Naive thymus-derived CD8-positive, alpha-beta T cell (primary cell): ENCODE data around the gene PLIN1. TPM values are rescaled to one million over a fixed set of nuclear protein-coding genes. Genes with fewer than 3 reads are reported as not detected.
A peak's percentile ranks its signal among the peaks of the same experiment; 100 is the strongest.

Source experiments
- ATAC-seq, 2 donors: fragments of 150-1000 bp; cut with Tn5 transposase in 1 of 2; sonication (Bioruptor Pico), chemical (Tn5 transposase) in 1 of 2; 1 replicate in 1 of 2; 2 replicates in 1 of 2; pipeline ENCODE4 v1.10.0; 2021; ENCODE audit warnings: mild to moderate bottlenecking in 2 of 2, moderate library complexity in 2 of 2
- POLR2A ChIA-PET: fragments of 350-600 bp; sonication (Branson Sonifier 250); formaldehyde crosslinking; loops from one replicate; lab custom pipeline; 2021; ENCODE audit warnings: antibody characterized with exemption; lab: Charles Lee
- DNase-seq, 10 donors: peaks; one replicate each; pipeline versions ENCODE4 v3.0.0 to v3.0.0-alpha.2; 2020 to 2022
- H3K27ac Mint-ChIP-seq, 10 donors: one replicate each; pipeline ENCODE4 v1.8.0; 2020 to 2022; ENCODE audit warnings: mild to moderate bottlenecking in 10 of 10, mixed read lengths in 10 of 10, moderate library complexity in 4 of 10, inconsistent platforms in 1 of 10
- H3K27me3 Mint-ChIP-seq, 5 donors: one replicate each; pipeline ENCODE4 v1.8.0; 2021 to 2022; ENCODE audit warnings: mixed read lengths in 5 of 5
- H3K36me3 Mint-ChIP-seq, 3 donors: one replicate each; pipeline ENCODE4 v1.8.0; 2020 to 2022; ENCODE audit warnings: mixed read lengths in 3 of 3, mild to moderate bottlenecking in 2 of 3, inconsistent platforms in 1 of 3
- H3K4me1 Mint-ChIP-seq, 4 donors: one replicate each; pipeline ENCODE4 v1.8.0; 2021 to 2022; ENCODE audit warnings: mixed read lengths in 4 of 4
- H3K4me3 Mint-ChIP-seq, 10 donors: one replicate each; pipeline ENCODE4 v1.8.0; 2020 to 2022; ENCODE audit warnings: mild to moderate bottlenecking in 10 of 10, mixed read lengths in 10 of 10, moderate library complexity in 6 of 10, inconsistent platforms in 1 of 10
- H3K9me3 Mint-ChIP-seq, 9 donors: one replicate each; pipeline ENCODE4 v1.8.0; 2020 to 2022; ENCODE audit warnings: mixed read lengths in 9 of 9, mild to moderate bottlenecking in 3 of 9, inconsistent platforms in 1 of 9, moderate library complexity in 1 of 9
- polyA plus RNA-seq, 3 donors: library from polyadenylated mRNA; unstranded; fragments of 300-500 nt; fragmentation: Illumina TruSeq; gene quantifications; one replicate each; pipeline ENCODE4 v1.2.3, GENCODE V29; 2021
- total RNA-seq, 8 experiments: library from RNA in 2 of 8; stranded (reverse) in 2 of 8; gene quantifications; one replicate each; pipeline ENCODE4 v1.2.3 and lab custom pipeline; 2021 to 2026

Gene PLIN1
- total and polyA plus RNA-seq, 5 experiments from 2014 or later = 0.96 to 2.2 TPM; not detected in 3

DNA sequence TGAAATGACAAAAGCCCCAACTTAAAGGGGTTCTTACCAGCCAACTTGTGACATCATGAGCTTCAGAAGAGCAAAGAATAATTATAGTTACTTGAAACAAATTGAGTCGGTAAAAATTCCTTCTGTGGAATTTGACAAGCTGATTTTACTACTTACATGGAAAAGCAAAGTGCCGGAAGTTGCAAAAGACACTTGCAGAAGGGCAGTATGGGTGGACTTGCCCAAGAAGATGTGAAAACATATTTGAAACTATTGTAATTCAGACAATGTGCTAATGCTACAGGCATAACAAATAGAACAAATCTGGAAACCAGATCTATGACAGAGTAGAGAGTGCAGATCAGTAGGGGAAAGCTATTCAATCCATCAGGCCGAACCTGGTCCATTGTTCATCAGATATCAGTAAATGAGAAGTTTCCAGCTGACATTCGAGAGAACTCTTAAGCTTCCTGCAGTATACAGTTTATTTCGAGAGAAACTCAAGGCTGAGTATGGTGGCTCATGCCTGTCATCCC lies 21.4 kb downstream of the PLIN1 start:
- H3K9me3 Mint-ChIP-seq = no peaks in the 10 kb centered on the region
- H3K4me3 Mint-ChIP-seq = no peak overlapping the region
- ATAC-seq = no peak
- no peak overlapping the region for H3K27ac Mint-ChIP-seq
- H3K27me3 Mint-ChIP-seq = peaks cover 29 to 69% (median 34%) of the 10 kb centered on the region in 5 donors
- DNase-seq = no peak
- H3K36me3 Mint-ChIP-seq = no peaks in the 10 kb centered on the region
- peaks cover 7 to 17% (median 15%) of the 10 kb centered on the region in 4 donors for H3K4me1 Mint-ChIP-seq
- POLR2A ChIA-PET = no interaction called here

DNA sequence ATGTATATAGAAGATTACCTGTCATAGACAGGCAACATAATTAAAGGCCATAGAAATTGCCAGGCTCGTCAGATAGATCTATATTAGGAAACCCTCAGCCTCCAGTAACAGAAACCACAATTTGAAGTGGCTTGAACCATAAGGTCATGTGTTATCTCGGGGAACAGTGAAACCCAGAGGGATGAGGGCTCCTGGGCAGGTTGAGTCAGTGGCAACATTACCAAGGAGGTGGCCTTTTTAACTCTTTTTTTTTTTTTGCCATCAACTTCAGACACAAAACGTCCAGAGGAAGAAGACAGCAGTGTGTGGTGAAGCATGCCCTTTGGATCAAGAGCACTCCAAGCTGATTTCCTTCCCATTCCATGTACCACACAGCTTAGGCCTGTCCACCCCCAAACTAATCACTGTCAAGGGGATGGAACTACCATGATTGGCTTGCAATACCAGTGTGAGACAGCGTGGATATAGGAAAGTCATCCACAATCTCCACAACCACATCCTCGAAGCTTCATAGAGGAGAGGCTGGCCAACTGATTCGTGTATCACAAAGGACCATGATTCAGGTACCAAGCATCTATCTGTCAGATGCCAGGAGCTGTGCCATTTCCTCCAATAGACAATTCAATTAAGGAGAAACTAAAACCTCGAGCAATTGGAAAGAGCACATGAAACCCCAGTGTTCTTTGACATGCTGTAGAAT lies 22.9 kb downstream of the PLIN1 start:
- DNase-seq (no peak), ATAC-seq (no peak)
- Mint-ChIP-seq H3K4me1 (peaks cover 7 to 17% (median 15%) of the 10 kb centered on the region in 4 donors), H3K27me3 (peaks cover 23 to 71% (median 35%) of the 10 kb centered on the region in 5 donors), H3K9me3 (no peaks in the 10 kb centered on the region), H3K27ac (no peak overlapping the region), H3K4me3 (peak overlapping the region in 9 of 10 donors; percentile 72 to 84 (median 78)), H3K36me3 (no peaks in the 10 kb centered on the region)
- POLR2A ChIA-PET = no interaction called here

DNA sequence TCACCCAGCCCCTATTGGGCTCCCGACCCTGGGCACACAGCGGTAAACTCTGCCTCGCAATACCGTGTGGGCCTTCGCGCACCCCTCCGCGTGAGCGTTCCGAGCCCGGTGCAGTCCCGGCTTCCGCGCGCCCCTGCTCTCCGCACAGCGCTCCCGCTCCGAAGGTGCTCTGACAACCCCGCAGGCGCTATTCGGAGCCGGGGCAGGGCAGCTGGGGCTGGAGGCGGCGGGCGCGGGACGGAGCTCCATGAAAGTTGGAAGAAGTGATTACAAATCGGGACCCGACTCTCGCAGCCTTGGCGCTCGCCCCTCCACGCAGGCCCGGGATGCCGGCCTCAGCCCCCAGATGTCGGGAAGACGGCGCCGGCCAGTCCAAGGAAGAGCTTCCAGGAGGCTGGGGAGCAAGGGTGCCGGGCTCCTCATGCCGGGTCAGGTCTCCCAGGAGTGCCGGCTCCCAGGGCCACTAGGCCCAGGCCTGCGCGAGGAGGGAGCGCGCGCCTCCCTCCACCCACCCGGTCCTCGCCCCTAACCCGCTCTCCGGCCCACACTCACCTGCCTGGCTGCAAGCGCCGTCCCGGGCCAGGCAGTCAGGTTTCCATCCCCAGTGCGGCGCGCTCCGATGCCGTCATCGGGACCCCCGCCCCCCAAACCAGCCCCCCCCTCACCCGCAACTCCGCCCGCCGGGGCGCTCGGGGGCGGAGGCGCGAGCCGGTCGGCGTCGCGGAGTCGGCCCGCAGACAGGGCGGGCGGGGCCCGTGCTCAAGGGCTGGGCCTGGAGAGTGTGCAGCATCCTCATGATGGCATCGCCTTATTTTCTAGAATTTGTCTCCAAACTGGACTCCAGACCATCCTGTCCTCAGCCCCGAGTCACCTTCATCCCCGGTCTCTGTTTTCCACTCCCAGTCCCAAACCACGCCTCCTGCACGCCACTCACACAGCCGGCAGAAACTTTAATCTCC lies 24.0 kb downstream of the PLIN1 start, which contains the start of gene KIF7:
KIF7 (minus strand) TSS at position 621 of the 959 bp plus-strand sequence. CDS start 2,537 bp downstream, outside the sequence.
- POLR2A ChIA-PET = no interaction called here
- DNase-seq = no peak
- H3K27me3 Mint-ChIP-seq = peaks cover 21 to 60% (median 30%) of the 10 kb centered on the region in 5 donors
- H3K36me3 Mint-ChIP-seq = no peaks in the 10 kb centered on the region
- peak; percentile 44 to 62 for ATAC-seq
- peak within 1 kb of the TSS in 2 of 10 donors; percentile 31 to 65 for H3K27ac Mint-ChIP-seq
- peak within 1 kb of the TSS; percentile 62 to 84 (median 78) for H3K4me3 Mint-ChIP-seq
- peaks cover 7 to 17% (median 15%) of the 10 kb centered on the region in 4 donors for H3K4me1 Mint-ChIP-seq
- H3K9me3 Mint-ChIP-seq = no peaks in the 10 kb centered on the region

DNA sequence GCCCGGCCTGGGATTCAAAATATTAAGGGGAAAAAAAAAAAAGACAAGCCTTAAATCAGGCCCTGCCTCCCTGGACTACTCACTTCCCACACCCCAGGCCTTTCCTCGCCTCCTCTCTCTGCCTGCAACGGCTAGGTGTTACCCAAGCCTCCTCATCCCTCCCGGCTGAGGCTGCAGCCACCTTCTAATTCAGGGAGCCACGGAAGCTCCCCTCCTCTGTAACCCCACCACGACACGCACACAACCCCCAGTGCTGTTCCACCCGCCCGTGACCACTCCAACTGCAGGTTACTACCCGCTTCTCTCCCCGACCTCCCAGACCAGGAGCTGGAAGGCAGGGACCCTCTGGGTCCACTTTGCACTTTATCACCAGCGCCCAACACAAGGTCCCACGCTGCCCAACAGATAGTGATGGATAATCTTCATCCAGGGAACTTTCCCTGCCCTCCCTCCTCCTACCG lies 24.8 kb downstream of the PLIN1 start:
- ATAC-seq (no peak), DNase-seq (no peak)
- Mint-ChIP-seq H3K9me3 (no peaks in the 10 kb centered on the region), H3K4me3 (peak overlapping the region; percentile 35 to 84 (median 72)), H3K27me3 (peaks cover 18 to 52% (median 30%) of the 10 kb centered on the region in 5 donors), H3K4me1 (peaks cover 7 to 17% (median 15%) of the 10 kb centered on the region in 4 donors), H3K36me3 (no peaks in the 10 kb centered on the region), H3K27ac (peak overlapping the region in 2 of 10 donors; percentile 31 to 62)
- POLR2A ChIA-PET = no interaction called here

DNA sequence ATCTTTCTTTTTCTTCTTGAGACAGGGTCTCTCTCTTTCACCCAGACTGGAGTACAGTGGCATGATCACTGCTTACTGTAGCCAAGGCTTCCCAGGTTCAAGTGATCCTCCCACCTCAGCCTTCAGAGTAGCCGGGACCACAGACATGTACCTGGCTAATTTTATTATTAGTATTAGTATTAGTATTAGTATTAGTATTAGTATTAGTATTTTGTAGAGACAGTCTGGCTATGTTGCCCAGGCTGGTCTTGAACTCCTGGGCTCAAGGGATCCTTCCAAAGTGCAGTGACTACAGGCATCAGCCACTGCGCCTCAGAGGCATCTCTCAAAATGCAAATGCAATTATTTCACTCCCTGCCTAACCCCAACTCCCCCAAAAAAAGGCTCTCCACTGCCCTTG lies 25.6 kb downstream of the PLIN1 start:
- peak overlapping the region in 2 of 10 donors; percentile 45 to 50 for H3K4me3 Mint-ChIP-seq

DNA sequence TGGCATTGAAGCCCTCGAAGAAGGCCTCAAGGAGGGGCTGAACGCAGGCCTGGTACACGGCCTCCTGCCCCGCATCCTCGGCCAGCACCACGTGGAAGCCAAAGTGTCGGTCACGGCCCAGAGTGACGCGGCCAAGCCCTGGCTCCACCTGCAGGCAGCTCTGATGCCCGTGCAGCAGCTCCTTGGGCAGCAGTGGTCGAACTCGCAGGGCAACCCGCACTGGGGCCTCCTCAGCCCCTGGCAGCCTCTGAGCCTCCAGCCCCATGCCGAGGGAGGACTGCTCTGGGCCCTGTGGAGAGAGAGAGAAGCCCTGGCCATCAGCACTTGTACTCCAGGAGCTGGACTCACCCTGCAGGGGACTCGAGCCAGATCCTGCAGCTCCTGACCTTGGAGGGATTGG lies 26.5 kb downstream of the PLIN1 start:
- no peak for ATAC-seq
- DNase-seq = no peak
- no peak overlapping the region for H3K4me3 Mint-ChIP-seq
- peaks cover 7 to 17% (median 15%) of the 10 kb centered on the region in 4 donors for H3K4me1 Mint-ChIP-seq
- H3K27me3 Mint-ChIP-seq = peaks cover 15 to 47% (median 28%) of the 10 kb centered on the region in 5 donors
- H3K9me3 Mint-ChIP-seq = no peaks in the 10 kb centered on the region
- POLR2A ChIA-PET = no interaction called here
- no peak overlapping the region for H3K27ac Mint-ChIP-seq
- H3K36me3 Mint-ChIP-seq = no peaks in the 10 kb centered on the region

More for the DNA sequence above, 25.6 kb downstream of the PLIN1 start:
- Mint-ChIP-seq H3K27me3 (peaks cover 16 to 47% (median 28%) of the 10 kb centered on the region in 5 donors), H3K4me1 (peaks cover 7 to 17% (median 15%) of the 10 kb centered on the region in 4 donors), H3K36me3 (no peaks in the 10 kb centered on the region), H3K9me3 (no peaks in the 10 kb centered on the region), H3K27ac (no peak overlapping the region)
- no peak for ATAC-seq
- no peak for DNase-seq
- POLR2A ChIA-PET = no interaction called here

DNA sequence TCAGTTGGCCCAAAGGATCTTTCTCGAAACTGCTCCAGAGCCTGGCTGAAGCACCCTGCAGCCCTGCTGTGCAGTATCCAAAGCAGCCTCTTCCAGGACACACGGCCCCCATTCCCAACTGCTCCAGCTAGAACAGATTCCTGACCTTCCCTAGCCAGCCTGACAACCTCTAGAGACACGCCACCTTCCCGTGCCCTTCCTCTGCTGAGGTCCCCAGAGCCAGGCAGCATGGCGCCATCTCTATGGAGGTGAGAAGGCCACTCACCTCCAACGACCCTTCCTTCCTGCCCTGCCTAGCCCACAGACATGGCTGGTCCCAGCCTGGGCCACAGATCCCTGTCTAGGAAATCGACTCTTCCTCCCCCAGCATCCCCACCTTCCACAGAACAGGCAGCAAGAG lies 27.0 kb downstream of the PLIN1 start:
- peaks cover 9 to 20% (median 16%) of the 10 kb centered on the region in 4 donors for H3K4me1 Mint-ChIP-seq
- H3K9me3 Mint-ChIP-seq = no peaks in the 10 kb centered on the region
- H3K36me3 Mint-ChIP-seq = no peaks in the 10 kb centered on the region
- H3K27ac Mint-ChIP-seq = no peak overlapping the region
- DNase-seq (no peak), ATAC-seq (no peak)
- H3K4me3 Mint-ChIP-seq = peak overlapping the region in 1 of 10 donors; percentile 51
- peaks cover 15 to 47% (median 29%) of the 10 kb centered on the region in 5 donors for H3K27me3 Mint-ChIP-seq
- POLR2A ChIA-PET = no interaction called here

DNA sequence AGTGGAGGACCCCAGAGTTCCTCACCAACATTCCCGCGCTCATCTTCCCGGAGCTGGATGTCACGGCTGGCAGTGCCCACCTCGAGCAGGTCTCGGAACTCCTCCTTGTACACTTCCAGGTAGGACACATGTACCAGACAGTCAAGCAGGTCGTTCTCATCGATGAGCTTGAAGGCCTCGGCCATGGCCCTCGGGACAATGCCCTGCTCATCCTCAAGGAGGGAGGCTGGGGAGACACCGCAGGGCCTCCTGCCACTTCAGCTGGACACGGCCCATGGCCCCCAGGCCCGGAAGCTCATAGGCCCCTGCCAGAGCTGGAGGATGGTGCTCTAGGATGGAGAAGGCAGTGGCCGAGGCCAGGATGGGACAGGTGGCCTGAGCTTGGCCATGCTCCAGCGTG lies 29.5 kb downstream of the PLIN1 start:
- POLR2A ChIA-PET = no interaction called here
- H3K27ac Mint-ChIP-seq = no peak overlapping the region
- H3K4me1 Mint-ChIP-seq = peaks cover 7 to 13% (median 8%) of the 10 kb centered on the region in 4 donors
- ATAC-seq (no peak), DNase-seq (no peak)
- peaks cover 9 to 32% (median 25%) of the 10 kb centered on the region in 5 donors for H3K27me3 Mint-ChIP-seq
- H3K9me3 Mint-ChIP-seq = no peaks in the 10 kb centered on the region
- no peaks in the 10 kb centered on the region for H3K36me3 Mint-ChIP-seq
- H3K4me3 Mint-ChIP-seq = no peak overlapping the region

DNA sequence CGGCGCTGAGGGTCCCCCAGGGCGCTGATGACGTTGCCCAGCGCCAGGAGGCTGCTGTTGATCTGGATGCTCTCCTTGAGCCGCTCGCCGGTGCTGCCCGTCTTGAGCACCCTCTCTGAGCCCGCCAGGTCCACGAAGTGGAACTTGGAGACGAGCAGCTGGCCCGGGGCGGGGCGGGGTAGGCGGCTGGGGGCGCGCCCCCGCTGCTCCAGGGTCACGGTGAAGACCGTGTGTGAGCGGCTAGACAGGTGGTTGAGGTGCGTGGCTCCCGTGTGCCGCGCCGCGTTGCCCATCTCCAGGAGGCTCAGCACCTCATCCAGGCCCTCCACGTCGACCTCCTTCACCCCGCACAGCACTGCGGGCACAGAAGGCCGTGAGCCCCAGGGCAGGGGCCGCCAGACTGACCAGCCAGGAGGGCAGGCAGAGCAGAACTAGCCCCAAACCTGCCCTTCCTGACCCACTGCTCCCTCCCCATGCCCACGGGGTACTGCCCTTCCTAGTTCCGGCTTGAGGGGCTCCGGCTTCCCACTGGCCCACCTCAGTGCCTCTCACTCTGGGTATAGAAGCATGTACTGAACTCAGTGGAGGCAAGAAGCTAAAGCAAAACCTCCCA lies 30.0 kb downstream of the PLIN1 start:
- H3K27me3 Mint-ChIP-seq = peaks cover 6 to 26% (median 19%) of the 10 kb centered on the region in 5 donors
- H3K27ac Mint-ChIP-seq = no peak overlapping the region
- H3K36me3 Mint-ChIP-seq = no peaks in the 10 kb centered on the region
- H3K4me3 Mint-ChIP-seq = no peak overlapping the region
- no peaks in the 10 kb centered on the region for H3K9me3 Mint-ChIP-seq
- no peak for DNase-seq
- peaks cover 2 to 7% (median 3%) of the 10 kb centered on the region in 4 donors for H3K4me1 Mint-ChIP-seq
- POLR2A ChIA-PET = no interaction called here
- ATAC-seq = no peak

DNA sequence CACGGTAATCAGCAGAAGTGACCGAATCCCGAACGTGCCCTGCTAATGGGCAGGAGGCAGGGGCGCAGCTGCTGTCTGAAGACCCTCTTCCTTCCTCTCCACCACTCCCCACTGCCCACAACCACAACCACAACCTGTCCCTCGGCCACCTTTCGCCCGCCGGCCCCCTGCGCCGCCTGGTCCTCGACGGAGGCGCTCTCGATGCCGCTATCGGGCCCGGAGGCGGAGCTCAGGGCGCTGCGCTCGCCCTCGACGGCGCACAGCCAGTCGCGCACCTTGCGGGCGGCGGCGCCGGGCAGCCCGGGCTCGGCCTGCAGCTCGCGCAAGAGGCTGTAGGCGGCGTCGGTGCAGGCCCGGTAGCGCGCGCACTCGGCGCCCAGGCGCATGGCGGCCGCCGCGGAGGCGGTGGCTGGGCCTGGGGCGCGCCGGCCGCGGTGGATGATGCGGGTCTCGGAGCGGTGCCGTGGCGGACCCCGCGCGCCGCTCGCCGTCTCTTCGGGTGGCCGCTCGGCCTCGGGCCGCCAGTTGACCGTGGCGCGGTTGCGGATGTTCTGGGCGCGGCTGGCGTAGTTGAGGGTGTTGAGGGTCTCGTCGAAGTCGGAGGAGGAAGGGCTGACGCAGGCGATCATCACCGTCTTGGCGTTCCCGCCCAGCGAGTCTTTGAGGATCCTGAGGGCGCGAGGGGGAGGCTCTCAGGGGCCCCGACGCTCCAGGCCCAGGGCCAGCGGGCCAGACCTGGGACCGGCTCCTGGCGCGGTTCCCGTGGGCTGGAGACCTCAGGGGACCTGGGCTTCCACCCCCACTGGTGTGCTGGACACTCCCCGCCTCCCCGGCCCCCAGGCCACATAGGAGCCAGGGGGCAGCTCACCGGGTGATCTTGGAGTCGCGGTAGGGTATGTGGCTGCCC lies 30.8 kb downstream of the PLIN1 start:
- Mint-ChIP-seq H3K27me3 (peaks cover 4 to 19% (median 12%) of the 10 kb centered on the region in 5 donors), H3K9me3 (no peaks in the 10 kb centered on the region), H3K36me3 (no peaks in the 10 kb centered on the region), H3K4me3 (peak overlapping the region in 1 of 10 donors; percentile 20), H3K27ac (no peak overlapping the region), H3K4me1 (peaks cover 2 to 5% (median 3%) of the 10 kb centered on the region in 4 donors)
- DNase-seq (no peak), ATAC-seq (no peak)
- POLR2A ChIA-PET = no interaction called here

DNA sequence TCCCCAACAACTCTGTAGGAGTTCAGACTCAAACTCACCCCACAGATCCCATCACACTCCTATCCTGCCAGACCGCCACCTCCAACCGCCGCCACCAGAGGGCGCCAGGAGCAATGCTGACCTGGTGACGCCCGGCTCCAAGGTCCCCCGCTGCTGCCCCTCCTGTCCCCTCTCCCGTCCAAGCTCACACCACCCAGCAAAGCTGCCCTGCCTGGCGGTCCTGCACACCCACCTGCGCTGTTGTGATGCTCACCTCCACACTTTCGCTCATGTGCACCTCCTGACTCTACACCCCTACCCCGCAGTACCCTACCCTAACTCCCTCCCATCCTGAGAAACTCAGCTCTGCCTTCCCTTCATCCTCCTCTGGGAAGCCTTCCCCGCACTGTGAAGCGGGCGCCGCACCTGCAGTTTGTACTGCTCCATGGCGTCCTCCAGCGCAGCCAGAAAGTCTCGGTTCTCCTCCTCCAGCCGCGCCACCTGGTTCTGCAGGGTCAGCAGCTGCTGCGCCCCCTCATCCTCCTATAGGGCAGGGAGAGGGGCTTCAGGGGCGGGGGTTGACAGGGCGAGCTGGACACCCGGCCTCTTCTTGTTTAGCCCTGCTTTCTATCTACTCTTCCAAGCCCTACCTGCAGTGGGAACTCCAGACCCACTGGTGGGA lies 31.8 kb downstream of the PLIN1 start:
- no peaks in the 10 kb centered on the region for H3K9me3 Mint-ChIP-seq
- H3K27me3 Mint-ChIP-seq = peaks cover 0 to 10% (median 6%) of the 10 kb centered on the region in 5 donors
- peaks cover 0 to 5% (median 3%) of the 10 kb centered on the region in 4 donors for H3K4me1 Mint-ChIP-seq
- POLR2A ChIA-PET = no interaction called here
- ATAC-seq (no peak), DNase-seq (peak in 8 of 10 donors; percentile 23 to 48 (median 34))
- no peaks in the 10 kb centered on the region for H3K36me3 Mint-ChIP-seq
- H3K27ac Mint-ChIP-seq = peak overlapping the region in 1 of 10 donors; percentile 29
- H3K4me3 Mint-ChIP-seq = no peak overlapping the region
